HG02642 (cell line): Measurements from ENCODE around the gene CT45A8.
"Not testable (repeated sequence)": the region's sequence is repeated elsewhere in the genome, so short reads cannot be mapped to it uniquely, and the experiment has no call there.

Experiments used
- ATAC-seq: cut with Tn5 transposase; IDR thresholded peaks from one replicate; pipeline ENCODE4 v1.9.1; 2021; ENCODE audit warnings: mild to moderate bottlenecking; ENCODE audit not compliant: unreplicated experiment, poor library complexity

Gene CT45A8, protein sequence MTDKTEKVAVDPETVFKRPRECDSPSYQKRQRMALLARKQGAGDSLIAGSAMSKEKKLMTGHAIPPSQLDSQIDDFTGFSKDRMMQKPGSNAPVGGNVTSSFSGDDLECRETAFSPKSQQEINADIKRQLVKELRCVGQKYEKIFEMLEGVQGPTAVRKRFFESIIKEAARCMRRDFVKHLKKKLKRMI

DNA sequence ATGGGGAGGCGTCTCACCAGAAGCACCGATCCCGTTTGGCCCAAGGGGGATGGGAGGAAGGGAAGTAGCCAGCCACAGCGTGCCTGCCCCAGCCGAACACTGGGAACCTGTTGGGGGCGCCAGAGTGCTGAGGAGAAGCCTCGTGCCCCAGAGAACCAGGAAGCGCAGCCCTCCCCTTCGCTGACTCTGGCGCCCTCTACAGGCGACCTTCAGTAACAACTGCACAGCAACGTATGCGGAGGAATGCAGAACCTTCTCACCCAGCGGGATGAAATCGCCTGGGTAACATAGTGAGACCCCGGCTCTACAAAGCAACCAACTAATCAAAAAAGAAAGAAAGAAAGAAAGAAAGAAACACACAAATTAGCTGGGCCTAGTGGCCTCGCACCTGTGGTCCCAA lies at the start of gene CT45A8:
TSS of gene CT45A8 (minus strand) at position 101 of the 400 bp plus-strand sequence. CDS start 3,755 bp downstream, outside the sequence.
- not testable (repeated sequence) for ATAC-seq

DNA sequence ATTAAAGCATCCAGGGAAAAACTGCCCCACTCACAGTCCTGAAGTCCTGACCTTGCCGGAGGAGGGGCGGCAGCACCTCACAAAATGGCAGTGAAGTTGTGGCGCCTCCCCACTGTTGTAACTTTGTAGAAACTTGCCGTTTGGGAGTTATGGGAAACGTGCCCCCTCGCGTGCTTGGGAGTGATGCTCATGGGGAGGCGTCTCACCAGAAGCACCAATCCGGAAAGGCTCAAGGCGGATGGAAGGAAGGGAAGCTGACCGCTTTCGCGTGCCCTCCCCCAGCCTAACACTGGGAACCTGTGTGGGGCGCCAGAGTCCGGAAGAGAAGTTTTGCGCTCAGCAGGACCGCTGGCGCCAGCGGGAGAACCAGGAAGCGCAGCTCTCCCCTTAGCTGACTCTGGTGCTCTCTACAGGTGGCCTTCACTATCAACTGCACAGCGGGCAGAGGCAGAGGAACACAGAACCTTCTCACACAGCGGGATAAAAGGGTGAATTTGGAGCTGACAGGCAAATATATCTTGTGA lies 39.0 kb upstream of the CT45A8 start, which contains the start of the genes CT45A10 and SAGE1:
TSS of gene CT45A10 (minus strand) at position 151 of the 524 bp plus-strand sequence. CDS start 8,100 bp downstream, outside the sequence.
TSS of gene SAGE1 (plus strand) at position 423 of the 524 bp plus-strand sequence. CDS start 2,527 bp downstream, outside the sequence.
- ATAC-seq = no peak

DNA sequence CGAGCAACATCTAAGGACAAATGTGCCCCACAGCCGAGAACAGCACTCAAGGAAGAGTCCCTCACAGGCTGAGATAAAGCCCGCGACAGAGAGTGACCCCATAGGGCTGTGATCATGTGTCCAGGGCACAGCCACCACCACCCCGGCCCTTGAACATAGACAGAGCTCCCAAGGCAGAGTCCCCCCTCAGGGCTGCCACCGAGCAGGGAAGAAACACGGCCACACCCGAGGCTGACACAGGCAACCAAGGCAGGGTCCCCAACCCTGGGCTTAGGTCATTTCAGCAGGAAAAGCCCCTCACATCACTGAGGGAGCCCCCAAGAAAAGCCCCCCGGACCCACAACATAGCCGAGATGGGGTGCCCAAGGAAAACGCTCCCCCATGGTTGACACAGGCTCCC lies 38.4 kb upstream of the CT45A8 start:
- no peak for ATAC-seq

DNA sequence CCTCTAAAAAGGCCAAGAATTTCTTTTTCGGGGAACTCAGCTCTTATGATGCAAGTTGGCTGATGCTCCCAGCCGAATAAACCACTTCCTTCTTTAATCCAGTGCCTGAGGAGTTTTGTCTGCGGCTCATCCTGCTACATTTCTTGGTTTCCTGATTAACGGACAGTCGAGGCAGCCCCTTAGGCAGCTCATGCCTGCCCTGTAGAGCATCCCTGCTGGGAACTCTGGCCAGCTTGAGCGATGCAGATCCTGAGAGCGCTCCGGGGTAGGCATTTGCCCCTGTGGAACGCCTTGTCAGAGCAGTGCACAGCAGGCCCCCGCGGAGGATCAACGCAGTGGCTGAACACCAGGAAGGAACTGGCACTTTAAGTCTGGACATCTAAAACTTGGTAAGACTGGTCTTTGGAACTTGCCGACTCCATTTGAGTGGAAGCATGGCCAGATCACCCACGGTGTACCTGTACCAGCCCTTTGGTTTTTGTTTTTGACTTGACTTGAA lies 35.8 kb upstream of the CT45A8 start:
- ATAC-seq = no peak

DNA sequence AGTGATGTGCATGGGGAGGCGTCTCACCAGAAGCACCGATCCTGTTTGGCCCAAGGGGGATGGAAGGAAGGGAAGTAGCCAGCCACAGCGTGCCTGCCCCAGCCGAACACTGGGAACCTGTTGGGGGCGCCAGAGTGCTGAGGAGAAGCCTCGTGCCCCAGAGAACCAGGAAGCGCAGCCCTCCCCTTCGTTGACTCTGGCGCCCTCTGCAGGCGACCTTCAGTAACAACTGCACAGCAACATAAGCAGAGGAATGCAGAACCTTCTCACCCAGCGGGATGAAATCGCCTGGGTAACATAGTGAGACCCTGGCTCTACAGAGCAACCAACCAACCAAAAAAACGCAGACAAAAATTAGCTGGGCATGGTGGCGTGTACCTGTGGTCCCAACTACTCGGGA lies 34.6 kb upstream of the CT45A8 start:
- ATAC-seq = not testable (repeated sequence)

DNA sequence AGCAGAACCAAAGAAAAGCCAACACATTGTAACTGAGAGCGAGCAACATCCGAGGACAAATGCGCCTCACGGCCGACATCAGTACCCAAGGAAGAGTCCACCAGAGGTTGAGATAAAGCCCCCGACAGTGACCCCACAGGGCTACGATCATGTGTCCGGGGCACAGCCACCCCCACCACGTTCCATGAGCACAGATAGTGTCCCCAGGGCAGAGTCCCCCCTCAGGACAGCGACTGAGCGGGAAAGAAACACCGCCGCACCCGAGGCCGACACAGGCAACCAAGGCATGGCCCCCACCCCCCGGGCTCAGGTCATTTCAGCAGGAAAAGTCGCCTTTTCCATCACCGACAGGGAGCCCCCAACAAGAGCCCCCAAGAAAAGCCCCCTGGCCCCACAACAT lies 33.9 kb upstream of the CT45A8 start:
- not testable (repeated sequence) for ATAC-seq

DNA sequence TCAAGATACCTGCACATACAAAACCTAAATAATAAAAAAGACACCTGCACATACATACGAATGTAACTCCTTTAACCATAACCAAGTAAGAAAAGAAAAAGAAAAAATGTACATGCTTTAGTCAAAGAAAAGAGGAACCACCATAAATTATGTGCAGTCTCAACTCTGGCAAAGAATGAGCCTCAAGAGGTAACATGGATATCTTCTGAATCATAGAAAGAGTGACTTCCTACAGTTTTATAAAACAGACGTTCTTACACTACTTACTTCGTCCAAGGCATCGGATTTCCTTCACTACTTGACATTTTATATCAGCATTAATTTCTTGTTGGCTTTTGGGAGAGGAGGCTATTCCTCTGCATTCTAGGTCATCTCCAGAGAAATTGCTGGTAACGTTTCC lies 28.4 kb upstream of the CT45A8 start:
- ATAC-seq = not testable (repeated sequence)

DNA sequence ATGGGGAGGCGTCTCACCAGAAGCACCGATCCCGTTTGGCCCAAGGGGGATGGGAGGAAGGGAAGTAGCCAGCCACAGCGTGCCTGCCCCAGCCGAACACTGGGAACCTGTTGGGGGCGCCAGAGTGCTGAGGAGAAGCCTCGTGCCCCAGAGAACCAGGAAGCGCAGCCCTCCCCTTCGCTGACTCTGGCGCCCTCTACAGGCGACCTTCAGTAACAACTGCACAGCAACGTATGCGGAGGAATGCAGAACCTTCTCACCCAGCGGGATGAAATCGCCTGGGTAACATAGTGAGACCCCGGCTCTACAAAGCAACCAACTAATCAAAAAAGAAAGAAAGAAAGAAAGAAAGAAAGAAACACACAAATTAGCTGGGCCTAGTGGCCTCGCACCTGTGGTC lies 17.4 kb upstream of the CT45A8 start, which contains the start of gene CT45A9:
TSS of gene CT45A9 (minus strand) at position 101 of the 400 bp plus-strand sequence. CDS start 3,751 bp downstream, outside the sequence.
- not testable (repeated sequence) for ATAC-seq

DNA sequence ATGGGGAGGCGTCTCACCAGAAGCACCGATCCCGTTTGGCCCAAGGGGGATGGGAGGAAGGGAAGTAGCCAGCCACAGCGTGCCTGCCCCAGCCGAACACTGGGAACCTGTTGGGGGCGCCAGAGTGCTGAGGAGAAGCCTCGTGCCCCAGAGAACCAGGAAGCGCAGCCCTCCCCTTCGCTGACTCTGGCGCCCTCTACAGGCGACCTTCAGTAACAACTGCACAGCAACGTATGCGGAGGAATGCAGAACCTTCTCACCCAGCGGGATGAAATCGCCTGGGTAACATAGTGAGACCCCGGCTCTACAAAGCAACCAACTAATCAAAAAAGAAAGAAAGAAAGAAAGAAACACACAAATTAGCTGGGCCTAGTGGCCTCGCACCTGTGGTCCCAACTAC lies 17.2 kb downstream of the CT45A8 start, which contains the start of gene CT45A7:
TSS of gene CT45A7 (minus strand) at position 101 of the 400 bp plus-strand sequence. CDS start 3,747 bp downstream, outside the sequence.
- ATAC-seq = not testable (repeated sequence)

DNA sequence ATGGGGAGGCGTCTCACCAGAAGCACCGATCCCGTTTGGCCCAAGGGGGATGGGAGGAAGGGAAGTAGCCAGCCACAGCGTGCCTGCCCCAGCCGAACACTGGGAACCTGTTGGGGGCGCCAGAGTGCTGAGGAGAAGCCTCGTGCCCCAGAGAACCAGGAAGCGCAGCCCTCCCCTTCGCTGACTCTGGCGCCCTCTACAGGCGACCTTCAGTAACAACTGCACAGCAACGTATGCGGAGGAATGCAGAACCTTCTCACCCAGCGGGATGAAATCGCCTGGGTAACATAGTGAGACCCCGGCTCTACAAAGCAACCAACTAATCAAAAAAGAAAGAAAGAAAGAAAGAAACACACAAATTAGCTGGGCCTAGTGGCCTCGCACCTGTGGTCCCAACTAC lies 34.4 kb downstream of the CT45A8 start, which contains the start of gene CT45A2:
TSS of gene CT45A2 (minus strand) at position 101 of the 400 bp plus-strand sequence. CDS start 3,747 bp downstream, outside the sequence.
- not testable (repeated sequence) for ATAC-seq

DNA sequence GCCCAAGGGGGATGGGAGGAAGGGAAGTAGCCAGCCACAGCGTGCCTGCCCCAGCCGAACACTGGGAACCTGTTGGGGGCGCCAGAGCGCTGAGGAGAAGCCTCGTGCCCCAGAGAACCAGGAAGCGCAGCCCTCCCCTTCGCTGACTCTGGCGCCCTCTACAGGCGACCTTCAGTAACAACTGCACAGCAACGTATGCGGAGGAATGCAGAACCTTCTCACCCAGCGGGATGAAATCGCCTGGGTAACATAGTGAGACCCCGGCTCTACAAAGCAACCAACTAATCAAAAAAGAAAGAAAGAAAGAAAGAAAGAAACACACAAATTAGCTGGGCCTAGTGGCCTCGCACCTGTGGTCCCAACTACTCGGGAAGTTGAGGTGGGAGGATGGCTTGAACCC lies 51.7 kb downstream of the CT45A8 start, which contains the start of gene CT45A6:
TSS of gene CT45A6 (minus strand) at position 101 of the 400 bp plus-strand sequence. CDS start 3,794 bp downstream, outside the sequence.
- ATAC-seq = not testable (repeated sequence)
